Fibroblast of the aortic adventitia (primary cell): ENCODE results near the gene PCYT2. TPM values are rescaled to one million over a fixed set of nuclear protein-coding genes. Genes with fewer than 3 reads are reported as not detected.
A peak's percentile ranks its signal among the peaks of the same experiment; 100 is the strongest.

Experiments used
- DNase-seq: peaks from one replicate; pipeline ENCODE4 v3.0.0-alpha.2; 2010; ENCODE audit warnings: low read depth
- H3K4me3 ChIP-seq: 2 replicates; pipeline ENCODE4 v1.5.1; 2011; ENCODE audit warnings: low read depth, mild to moderate bottlenecking, control low read depth, low read length, moderate library complexity
- total RNA-seq: library from RNA; depleted of rRNA; stranded (reverse); fragments of >200 nt; gene quantifications from 2 replicates; pipeline ENCODE4 v1.2.3, GENCODE V29; 2012; ENCODE audit warnings: low replicate concordance
- TF ChIP-seq, protein P1 (sequence below): IDR thresholded peaks from 2 replicates; pipeline ENCODE4 v1.5.1; 2011; ENCODE audit warnings: mild to moderate bottlenecking, low read length, control low read depth, inconsistent platforms; ENCODE audit not compliant: insufficient read depth

Gene PCYT2
- total RNA-seq = 20.3 and 36.7 TPM in 2 replicates

DNA sequence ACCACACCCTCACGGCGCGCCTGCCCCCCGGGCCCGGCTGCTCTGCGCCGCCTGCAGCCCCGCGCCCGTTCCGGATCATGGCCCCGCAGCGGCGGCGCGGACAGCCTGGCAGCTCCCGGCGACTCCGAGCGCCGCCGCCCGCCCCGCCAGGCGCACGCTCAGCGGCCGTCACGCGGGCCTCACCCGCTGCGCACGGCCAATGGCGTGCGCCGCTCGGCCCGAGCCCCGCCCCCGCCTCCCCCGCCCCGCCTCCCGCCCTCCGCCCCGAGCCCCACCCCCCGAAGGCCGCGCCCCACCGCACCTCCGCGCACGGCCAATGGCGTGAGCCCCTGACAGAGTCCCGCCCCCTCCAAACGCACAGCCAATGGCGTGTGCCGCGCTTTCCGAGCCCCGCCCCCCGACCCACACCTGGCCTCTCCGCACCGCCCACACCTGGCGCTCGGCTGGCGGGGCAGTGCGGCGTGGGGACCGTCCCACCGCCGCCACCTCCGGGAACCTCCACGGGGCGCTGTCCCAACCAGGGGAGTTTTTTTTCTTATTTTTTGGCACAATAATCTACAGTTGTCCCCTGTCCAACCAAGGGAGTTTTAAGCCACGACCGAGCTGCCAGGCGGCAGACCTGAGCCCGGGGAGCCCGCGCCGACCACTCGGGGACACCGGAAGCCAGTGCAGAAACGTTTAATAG, at the start of gene PCYT2:
PCYT2 (minus strand) TSS at position 123 of the 685 bp plus-strand sequence; CDS start at position 79, 44 bp downstream.
- peak; percentile 77 for DNase-seq
- TF ChIP-seq, protein P1, sequence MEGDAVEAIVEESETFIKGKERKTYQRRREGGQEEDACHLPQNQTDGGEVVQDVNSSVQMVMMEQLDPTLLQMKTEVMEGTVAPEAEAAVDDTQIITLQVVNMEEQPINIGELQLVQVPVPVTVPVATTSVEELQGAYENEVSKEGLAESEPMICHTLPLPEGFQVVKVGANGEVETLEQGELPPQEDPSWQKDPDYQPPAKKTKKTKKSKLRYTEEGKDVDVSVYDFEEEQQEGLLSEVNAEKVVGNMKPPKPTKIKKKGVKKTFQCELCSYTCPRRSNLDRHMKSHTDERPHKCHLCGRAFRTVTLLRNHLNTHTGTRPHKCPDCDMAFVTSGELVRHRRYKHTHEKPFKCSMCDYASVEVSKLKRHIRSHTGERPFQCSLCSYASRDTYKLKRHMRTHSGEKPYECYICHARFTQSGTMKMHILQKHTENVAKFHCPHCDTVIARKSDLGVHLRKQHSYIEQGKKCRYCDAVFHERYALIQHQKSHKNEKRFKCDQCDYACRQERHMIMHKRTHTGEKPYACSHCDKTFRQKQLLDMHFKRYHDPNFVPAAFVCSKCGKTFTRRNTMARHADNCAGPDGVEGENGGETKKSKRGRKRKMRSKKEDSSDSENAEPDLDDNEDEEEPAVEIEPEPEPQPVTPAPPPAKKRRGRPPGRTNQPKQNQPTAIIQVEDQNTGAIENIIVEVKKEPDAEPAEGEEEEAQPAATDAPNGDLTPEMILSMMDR = no peak
- H3K4me3 ChIP-seq = peak within 1 kb of the TSS; percentile 81

DNA sequence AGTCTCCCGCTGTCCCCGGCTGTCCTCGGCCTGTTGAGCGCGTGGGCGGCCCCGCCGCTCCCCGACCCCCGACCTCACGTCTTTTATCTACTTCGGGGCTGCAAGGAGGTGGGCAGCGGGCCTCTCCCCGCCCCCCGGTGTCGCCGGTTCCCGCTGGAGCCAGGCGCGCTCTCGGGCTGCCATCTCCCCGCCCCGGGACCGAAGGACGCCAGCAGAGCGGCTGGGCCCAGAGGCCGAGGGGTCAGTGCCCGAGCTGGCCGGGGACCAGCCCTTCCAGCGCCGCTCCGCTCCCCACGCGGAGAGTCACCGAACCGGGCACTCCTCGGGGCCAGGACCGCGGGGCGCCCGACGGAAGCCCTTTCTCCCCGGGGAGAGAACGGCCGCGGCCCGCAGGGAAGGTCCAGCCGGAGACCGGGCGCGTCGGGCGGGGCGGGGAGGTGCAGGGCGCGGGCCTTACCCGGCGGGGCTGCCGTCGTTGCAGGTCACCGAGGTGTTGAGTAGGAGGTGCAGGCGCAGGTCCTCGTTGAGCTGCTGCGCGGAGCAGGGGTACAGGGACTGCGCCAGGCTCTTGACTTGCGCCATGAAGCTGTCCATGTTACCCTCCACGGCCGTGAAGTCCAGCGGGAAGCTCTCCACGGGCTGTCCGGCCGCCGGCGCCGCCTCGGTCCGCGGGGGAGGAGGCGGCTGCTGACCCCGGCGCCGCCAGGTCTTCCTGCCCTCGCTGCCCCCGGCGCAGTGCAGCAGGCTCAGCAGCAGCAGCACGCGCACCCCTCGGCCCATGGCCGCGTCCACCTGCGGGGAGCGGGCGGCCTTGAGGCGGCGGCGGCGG, 49.1 kb upstream of the PCYT2 start:
- DNase-seq = no peak
- TF ChIP-seq, protein P1 = no peak
- no peak overlapping the region for H3K4me3 ChIP-seq

DNA sequence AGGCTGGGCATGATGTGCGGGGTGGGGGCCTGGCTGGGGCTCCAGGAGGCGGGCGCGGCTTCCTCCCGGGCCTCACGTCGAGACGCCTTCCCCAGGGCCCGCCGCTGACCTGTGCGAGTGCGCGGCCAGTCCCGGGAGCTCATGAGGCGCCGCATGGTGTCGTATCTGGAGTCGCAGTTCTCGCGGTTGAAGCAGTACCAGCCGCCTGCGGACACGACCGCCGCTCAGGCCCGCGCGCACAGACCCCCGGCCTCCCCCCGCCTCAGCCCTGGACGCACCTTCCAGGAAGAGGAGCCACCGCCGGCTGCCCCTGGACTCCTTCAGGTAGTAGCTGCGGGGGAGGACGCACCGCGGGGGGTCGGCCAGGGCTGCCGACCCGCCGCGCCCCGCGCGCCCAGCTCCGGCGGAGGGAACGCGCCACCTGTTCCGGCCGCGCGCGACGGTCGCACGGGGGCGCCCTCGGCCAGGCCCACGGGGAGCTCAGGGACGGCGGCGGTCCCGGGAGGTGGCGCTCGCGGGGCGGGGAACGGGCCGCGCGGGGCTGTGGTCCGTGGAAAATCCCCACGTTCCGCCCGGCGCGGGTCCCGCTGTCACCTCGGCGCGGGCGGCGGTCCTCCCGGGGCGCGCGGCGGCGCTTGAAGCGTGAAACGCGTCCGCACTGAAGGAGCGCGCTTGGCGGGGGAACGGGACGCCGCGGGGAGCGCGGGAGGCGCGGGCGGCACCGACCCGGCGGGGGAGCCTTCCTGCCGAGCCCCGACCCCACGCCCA, 48.3 kb upstream of the PCYT2 start:
- peak overlapping the region; percentile 28 for H3K4me3 ChIP-seq
- TF ChIP-seq, protein P1 = peak; percentile 60
- peak; percentile 29 for DNase-seq

DNA sequence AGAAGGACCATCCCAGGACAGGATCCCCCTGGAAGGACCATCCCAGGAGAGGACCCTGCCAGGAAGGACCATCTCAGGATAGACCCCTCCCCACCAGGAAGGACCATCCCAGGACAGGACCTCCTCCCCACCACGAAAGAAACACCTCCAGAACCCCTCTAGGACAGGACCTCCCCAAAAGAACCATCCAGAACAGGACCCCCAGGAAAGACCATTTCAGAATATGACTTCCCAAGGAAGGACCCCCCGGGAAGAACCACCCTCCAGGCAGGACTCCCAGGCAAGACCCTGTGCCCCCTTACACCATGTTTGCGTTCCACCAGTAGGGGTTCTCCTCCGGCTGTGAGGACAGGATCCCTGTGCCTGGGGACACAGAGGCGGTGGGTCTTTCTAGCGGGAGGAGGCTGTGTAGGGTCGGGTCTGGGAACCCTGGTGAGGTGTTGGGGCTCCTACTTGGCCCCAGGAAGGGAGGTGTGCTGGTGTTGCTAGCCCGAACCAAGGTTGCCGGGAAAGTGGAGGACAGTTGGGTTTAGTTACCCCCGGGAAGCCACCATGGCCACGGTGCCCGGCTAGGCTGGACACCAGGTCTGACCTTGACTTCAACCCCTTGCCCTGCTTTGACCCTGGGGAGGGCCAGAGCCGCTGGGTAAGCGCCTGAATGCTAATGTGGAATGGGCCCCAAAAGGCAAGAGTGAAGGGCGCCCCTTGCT, 47.6 kb upstream of the PCYT2 start:
- no peak overlapping the region for H3K4me3 ChIP-seq
- TF ChIP-seq, protein P1 = no peak
- no peak for DNase-seq

DNA sequence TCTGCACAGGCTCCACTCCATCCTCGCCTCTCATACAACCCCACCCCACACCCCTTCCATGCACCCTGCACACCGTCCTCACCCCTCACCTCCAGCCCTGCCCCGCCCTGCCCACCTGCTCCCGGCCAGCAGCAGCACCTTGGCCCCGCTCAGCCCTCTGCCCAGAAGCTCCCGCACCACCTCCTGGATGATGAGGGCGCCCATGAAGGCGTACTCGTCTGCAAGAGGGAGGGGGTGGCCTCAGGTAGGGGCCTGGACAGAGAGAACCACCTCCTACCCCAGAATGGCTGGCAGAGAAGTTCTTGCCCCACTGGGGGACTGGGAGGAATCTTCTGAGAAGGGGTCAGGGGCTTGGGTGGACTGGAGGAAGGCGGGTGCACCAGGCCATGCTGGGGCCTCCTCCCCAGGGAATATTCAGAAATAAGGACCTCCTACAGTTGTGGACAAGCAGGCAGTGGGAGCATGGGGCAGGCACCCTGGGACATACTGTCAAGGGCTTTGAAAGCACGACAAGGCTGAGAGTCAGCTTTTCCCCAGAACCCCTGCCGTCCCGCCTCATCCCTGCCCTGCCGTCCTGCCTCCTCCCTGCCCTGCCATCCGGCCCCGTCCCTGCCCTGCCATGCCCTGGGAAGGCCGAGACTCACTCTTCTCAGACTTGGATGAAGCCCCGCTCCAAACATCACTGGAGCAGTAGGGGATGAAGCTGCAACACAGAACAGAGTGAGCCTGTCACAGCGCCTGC, 46.7 kb upstream of the PCYT2 start:
- no peak for DNase-seq
- no peak overlapping the region for H3K4me3 ChIP-seq

More for the DNA sequence above, 46.7 kb upstream of the PCYT2 start:
- TF ChIP-seq, protein P1 = no peak
